AG04450 (cell line): Measurements from ENCODE around the gene USP35. TPM values are rescaled to one million over a fixed set of nuclear protein-coding genes. Genes with fewer than 3 reads are reported as not detected.

Experiments used
- CTCF ChIA-PET: fragments of 300-600, 350-600 bp; formaldehyde crosslinking; extraction: SDS; loops from one replicate; lab custom pipeline; 2022; ENCODE audit warnings: antibody characterized with exemption, inconsistent platforms; lab: Charles Lee
- POLR2A ChIA-PET: fragments of 350-600 bp; formaldehyde crosslinking; extraction: SDS; loops from one replicate; lab custom pipeline; 2021; ENCODE audit warnings: antibody characterized with exemption, inconsistent platforms; lab: Yijun Ruan, JAX
- DNase-seq: peaks from one replicate; pipeline ENCODE4 v3.0.0-alpha.2; 2011; ENCODE audit warnings: low read depth, low spot score
- H3K27ac ChIP-seq: one replicate; pipeline ENCODE4 v1.5.1; 2012; ENCODE audit warnings: low read depth, low read length, control low read depth
- H3K27me3 ChIP-seq: one replicate; pipeline ENCODE4 v1.6.0; 2012; ENCODE audit warnings: low read length; ENCODE audit not compliant: control insufficient read depth, insufficient read depth
- H3K4me3 ChIP-seq: 2 replicates; pipeline ENCODE4 v1.5.1; 2011; ENCODE audit warnings: mild to moderate bottlenecking, low read depth, low read length, control low read depth
- H3K9me3 ChIP-seq: 2 replicates; pipeline ENCODE4 v1.5.1; 2012; ENCODE audit warnings: low read length; ENCODE audit not compliant: control insufficient read depth, insufficient read depth
- CTCF ChIP-seq: IDR thresholded peaks from 2 replicates; pipeline ENCODE4 v1.5.1; 2011; ENCODE audit warnings: low read depth, low read length, control low read depth, inconsistent platforms
- polyA plus RNA-seq: library from polyadenylated mRNA; depleted of rRNA; stranded (reverse); fragments of >200 nt; gene quantifications from 2 replicates; pipeline ENCODE4 v1.2.3, GENCODE V29; 2011

USP35 gene
- polyA plus RNA-seq, 1 experiment = 5.5 TPM

- DNase-seq = no peak
- no peak for TF ChIP-seq CTCF
- Histone ChIP-seq H3K27me3 (no peaks in the 10 kb centered on the region), H3K9me3 (no peaks in the 10 kb centered on the region), H3K27ac (no peak overlapping the region), H3K4me3 (no peak overlapping the region)
- ChIA-PET POLR2A (no interaction called here), CTCF (interaction anchor here (1.1 to 2.1 kb wide), 2 partner anchors 12 to 348 kb away, joined by 3 to 8 read pairs; no protein-coding TSS in a partner anchor)
These were observed 27.3 kb downstream of the USP35 start for GRCh38 chr11:78216021-78216420.

- ChIA-PET CTCF (interaction anchor here (0.7 to 2.1 kb wide), 3 partner anchors 11 to 348 kb away, joined by 3 to 8 read pairs (median 3); no protein-coding TSS in a partner anchor), POLR2A (no interaction called here)
These were observed 28.0 kb downstream of the USP35 start for GRCh38 chr11:78216571-78217287.

GRCh38 chr11:78217650-78218541, 29.2 kb downstream of the USP35 start:
- no peaks in the 10 kb centered on the region for H3K9me3 ChIP-seq
- TF ChIP-seq CTCF = no peak
- ChIA-PET POLR2A (no interaction called here), CTCF (interaction anchor here (0.7 to 1.6 kb wide), 2 partner anchors 347 kb away, joined by 3 to 5 read pairs; no protein-coding TSS in a partner anchor)
- H3K27ac ChIP-seq = no peak overlapping the region
- DNase-seq = no peak
- H3K27me3 ChIP-seq = no peaks in the 10 kb centered on the region
- H3K4me3 ChIP-seq = no peak overlapping the region

More at GRCh38 chr11:78216571-78217287, 28.0 kb downstream of the USP35 start:
- no peaks in the 10 kb centered on the region for H3K9me3 ChIP-seq
- no peak overlapping the region for H3K4me3 ChIP-seq
- TF ChIP-seq CTCF = no peak
- H3K27ac ChIP-seq = no peak overlapping the region
- no peak for DNase-seq
- H3K27me3 ChIP-seq = no peaks in the 10 kb centered on the region

- Histone ChIP-seq H3K27me3 (no peaks in the 10 kb centered on the region), H3K9me3 (no peaks in the 10 kb centered on the region), H3K27ac (no peak overlapping the region), H3K4me3 (no peak overlapping the region)
- TF ChIP-seq CTCF = no peak
- no peak for DNase-seq
- ChIA-PET CTCF (interaction anchor here (1.6 kb wide), 1 partner anchor 346 kb away, joined by 5 read pairs; no protein-coding TSS in a partner anchor), POLR2A (no interaction called here)
These were observed 30.2 kb downstream of the USP35 start for GRCh38 chr11:78218707-78219492.
